Hematopoietic multipotent progenitor cell treated with erythropoietin and hydrocortisone succinate and interleukin-3 and kit ligand, for 6 days (in vitro differentiated cells): ENCODE data around the gene GRPEL1.
A peak's percentile ranks its signal among the peaks of the same experiment; 100 is the strongest.
"Not testable (repeated sequence)": the region's sequence is repeated elsewhere in the genome, so short reads cannot be mapped to it uniquely, and the experiment has no call there.

Experiments used
- DNase-seq: peaks from one replicate; pipeline ENCODE4 v3.0.0-alpha.2; 2015

GRPEL1 gene

DNA sequence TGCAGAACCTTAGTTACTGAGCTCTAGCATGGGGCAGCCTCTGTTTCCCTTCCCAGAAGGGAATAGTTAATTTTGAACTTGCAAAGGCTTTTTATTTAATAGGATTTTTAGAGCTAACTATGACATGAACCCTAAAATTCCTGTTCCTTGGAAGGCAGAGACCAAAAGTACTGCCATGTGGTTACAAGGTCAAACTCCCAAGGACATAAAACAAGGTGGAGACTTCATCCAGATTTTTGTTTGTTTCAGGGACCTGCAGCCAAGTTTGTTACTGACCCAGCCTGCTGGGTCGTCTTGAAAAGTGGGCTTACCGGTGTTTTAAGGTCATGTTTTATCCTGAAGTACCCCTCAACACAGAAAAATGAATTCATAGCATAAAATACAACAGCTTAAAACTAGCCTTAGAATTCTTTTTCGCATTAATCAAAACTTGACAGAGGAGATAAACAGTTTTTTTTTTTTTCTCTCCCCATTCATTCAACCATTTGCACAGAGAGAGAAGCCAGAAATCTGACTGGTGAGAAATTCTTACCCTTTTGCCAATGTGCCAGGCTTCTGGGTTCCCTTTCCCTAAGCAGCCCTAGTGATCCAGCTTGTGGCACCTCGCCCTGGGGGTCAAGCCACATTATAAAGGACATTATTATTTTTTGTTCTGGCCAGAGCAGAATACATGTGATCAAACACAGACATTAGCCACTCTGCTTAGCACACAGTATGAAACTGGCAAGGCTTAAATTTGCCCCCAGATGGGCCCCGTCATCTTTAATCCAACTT, 21.5 kb upstream of the GRPEL1 start:
- no peak for DNase-seq

DNA sequence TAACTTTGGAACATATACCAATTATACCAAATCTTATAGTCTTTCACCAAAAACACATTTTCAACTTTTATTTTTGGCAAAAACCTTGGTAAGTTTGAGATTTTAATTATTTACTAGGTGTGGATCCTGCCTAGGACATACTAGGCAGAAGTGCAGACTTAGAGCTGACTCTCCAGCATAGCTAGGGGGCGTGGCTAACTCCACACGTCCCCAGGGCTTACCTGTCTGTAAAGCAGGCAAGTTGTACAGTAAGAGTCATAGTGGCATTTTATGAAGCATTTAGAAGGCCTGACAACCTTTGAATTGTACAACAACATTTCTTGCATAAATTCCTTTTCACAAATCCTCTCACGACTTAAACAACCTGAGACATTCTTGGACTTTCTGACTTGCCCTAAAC, 19.2 kb upstream of the GRPEL1 start:
- DNase-seq = no peak

DNA sequence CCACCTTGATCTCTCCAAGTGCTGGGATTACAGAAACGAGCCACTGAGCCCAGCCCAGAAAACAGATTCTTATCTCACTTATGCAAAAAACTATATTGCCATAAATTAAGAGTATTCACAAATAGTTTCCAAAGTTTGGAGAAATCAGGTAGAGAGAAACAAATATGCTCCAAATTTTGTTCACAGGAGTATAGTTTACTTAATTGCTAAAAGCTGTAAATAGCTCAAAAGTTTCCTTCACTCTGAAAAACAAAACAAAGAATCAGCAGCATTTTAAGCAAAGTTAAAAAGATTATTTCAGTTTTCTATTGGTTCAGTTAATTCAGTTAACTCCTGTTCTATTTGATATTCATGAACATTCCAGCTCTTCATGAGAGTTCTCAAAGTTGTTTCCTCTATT, 18.5 kb upstream of the GRPEL1 start:
- DNase-seq = no peak

DNA sequence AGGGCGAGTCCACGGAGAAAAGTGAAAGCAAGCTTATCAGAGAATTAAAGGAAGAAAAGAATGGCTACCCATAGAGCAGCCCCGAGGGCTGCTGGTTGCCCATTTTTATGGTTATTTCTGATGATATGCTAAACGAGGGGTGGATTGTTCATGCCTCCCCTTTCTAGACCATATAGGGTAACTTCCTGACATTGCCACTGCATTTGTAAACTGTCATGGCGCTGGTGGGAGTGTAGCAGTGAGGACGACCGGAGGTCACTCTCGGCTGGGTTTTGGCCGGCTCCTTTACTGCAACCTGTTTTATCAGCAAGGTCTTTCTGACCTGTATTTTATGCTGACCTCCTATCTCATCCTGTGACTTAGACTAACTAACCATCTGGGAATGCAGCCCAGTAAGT, 16.7 kb upstream of the GRPEL1 start:
- DNase-seq = not testable (repeated sequence)

DNA sequence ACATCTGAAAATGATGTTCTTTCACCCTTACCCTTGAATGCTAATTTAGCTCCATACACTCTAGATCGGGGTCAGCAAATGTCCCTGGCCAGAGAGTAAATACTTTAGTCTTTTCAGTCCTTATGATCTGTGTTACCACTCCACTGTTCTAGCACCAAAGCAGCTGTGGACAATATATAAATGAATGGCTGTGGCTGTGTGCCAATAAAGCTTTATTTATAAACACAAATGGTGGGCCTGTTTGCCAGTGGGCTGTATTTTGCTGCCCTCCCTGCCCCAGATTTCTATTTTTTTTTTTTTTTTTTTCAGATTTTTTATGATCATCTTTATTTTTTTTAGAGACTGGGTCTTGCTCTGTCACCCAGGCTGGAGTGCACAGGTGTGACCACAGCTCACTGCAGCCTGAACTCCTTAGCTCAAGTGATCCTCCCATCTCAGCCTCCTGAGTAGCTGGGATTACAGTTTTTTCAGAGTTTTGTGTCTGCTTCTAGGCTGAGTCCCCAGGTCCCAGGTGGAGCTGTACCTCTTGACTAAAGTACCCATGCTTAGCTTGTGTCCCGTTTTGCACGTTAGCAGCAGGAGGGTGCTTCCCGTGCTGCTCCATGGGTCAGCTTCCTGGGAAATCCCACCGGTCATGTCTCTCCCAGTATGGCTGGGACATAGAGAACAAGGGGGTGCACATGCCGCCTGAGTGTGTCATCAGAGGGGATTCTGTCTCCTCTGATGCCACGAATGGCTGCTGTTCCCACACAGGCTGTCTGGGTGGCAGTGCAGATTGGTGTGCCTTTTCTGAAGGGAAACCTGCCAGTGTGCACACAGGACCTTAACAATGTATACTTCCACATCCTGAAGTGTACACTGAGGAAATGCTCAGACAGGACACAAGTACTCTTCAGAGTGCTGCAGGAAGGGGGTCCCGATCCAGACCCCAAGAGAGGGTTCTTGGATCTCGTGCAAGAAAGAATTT, 16.0 kb upstream of the GRPEL1 start:
- no peak for DNase-seq

DNA sequence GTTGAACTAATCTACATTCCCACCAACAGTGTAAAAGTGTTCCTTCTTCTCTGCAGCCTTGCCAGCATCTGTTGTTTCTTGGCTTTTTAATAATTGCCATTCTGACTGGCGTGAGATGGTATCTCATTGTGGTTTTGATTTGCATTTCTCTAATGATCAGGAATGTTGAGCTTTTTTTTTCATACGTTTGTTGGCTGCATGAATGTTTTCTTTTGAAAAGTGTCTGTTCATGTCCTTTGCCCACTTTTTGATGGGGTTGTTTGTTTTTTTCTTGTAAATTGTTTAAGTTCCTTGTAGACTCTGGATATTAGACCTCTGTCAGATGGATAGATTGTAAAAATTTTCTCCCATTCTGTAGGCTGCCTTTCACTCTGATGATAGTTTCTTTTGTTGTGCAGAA, 12.0 kb upstream of the GRPEL1 start:
- DNase-seq = not testable (repeated sequence)

DNA sequence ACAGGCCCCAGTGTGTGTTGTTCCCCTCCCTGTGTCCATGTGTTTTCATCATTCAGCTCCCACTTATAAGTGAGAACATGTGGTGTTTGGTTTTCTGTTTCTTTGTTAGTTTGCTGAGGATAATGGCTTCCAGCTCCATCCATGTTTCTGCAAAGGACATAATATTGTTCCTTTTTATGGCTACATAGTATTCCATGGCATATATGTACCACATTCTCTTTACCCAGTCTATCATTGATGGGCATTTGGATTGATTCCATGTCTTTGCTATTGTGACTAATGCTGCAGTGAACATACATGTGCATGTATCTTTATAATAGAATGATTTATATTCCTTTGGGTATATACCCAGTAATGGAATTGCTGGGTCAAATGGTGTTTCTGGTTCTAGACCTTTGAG, 11.6 kb upstream of the GRPEL1 start:
- not testable (repeated sequence) for DNase-seq

DNA sequence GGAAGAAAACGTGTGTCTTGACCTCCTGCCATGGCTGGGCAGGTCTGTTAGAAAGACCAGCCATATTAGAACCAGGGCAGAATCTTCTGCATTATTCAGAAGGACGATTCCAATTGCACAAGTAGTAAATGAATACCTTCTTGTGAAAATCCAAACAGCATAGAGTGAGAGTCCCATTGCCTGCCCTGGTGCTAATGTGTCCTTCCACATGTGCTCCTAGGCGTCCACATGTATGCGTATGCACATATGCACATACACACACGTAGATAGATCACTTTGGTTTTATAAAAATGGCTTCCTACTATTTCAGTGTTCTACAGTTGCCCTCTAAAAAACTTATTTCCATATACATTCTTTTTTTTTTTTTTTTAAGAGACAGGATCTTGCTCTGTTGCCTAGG, 10.2 kb upstream of the GRPEL1 start:
- no peak for DNase-seq

DNA sequence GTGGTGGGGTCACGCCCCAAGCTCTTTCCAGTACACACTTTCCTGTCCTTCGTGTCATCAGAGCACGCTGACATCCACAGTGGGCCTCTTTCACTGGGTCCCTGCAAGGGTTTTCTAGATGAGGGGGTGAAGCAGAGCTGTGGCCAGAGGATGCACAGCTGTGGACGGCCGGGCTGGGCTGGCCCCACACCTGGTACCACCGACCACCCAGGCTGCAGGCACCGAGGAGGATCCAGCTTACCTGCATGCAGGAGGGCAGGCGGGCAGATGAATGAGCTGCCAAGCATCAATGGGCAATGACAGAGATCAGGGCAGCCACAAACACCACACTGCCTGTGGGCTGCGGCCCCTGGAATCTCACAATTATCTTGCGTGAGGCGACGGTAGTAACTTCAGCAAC, 9.5 kb upstream of the GRPEL1 start:
- no peak for DNase-seq

DNA sequence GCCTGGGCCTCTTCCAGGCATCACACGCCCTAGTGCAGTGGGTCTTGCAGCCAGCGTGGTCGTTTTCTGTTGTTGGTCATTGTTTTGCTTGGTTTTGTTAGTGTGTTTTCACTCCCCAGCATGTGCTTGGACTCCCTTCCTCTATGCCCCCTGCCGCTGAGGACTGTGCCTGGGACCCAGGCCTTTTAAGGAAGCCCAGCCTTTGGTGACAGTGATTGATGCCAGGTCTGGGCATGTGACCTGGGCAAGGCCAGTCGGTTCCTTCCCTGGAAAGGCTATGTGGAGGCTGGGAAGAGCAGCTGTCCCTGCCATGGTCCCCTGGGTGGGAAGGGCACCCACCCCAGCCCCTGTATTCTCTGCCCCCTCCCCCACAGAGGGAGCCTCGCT, 8.8 kb upstream of the GRPEL1 start:
- DNase-seq = no peak

DNA sequence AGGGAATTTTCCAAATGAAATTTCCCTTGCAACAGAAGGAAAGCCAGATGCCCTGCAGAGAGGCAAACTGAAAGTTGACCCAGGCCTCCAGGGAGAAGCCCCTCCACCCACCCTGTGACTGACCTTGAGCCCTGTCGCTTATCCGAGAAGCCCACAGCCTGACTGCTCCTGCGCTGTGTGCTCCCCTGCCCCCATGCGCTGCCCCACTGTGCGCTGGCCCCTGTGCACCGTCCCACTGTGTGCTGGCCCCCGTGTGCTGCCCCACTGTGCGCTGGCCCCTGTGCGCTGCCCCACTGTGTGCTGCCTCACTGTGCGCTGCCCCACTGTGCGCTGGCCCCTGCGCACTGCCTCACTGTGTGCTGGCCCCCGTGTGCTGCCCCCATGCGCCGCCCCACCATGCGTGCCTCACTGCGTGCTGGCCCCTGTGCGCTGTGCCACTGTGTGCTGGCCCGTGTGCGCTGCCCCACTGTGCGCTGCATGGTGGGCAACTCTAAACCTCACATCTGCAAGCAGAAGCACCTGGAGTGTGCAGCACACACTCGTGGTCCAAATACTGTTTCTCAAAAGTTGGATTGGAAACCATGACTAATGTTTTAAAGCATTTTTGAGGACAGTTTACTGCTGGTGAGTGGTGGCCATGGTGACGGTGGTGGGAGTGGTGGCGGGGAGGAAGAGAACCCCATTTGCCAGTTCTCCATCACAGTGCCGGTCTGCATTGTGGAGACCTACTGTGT, 8.3 kb upstream of the GRPEL1 start:
- DNase-seq = no peak

DNA sequence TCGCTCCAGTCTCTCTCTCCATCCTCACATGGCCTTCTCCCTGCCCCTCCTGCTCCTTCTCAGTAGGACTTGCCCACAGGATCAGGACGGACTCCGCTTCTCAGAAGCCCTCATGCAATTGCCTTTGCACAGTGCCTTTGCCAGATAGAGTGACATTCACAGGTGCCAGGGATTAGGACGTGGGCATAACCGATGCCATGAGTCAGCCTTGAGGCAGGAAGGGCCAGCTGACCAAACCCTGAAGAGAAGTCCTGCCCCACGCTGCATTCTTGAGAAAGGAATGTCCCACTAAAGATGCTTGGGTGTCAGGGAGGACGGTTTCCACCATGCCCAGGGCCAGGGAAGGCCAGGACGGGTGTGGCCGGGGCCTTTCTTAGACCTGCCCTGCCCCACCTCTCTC, 6.6 kb upstream of the GRPEL1 start:
- DNase-seq = no peak

DNA sequence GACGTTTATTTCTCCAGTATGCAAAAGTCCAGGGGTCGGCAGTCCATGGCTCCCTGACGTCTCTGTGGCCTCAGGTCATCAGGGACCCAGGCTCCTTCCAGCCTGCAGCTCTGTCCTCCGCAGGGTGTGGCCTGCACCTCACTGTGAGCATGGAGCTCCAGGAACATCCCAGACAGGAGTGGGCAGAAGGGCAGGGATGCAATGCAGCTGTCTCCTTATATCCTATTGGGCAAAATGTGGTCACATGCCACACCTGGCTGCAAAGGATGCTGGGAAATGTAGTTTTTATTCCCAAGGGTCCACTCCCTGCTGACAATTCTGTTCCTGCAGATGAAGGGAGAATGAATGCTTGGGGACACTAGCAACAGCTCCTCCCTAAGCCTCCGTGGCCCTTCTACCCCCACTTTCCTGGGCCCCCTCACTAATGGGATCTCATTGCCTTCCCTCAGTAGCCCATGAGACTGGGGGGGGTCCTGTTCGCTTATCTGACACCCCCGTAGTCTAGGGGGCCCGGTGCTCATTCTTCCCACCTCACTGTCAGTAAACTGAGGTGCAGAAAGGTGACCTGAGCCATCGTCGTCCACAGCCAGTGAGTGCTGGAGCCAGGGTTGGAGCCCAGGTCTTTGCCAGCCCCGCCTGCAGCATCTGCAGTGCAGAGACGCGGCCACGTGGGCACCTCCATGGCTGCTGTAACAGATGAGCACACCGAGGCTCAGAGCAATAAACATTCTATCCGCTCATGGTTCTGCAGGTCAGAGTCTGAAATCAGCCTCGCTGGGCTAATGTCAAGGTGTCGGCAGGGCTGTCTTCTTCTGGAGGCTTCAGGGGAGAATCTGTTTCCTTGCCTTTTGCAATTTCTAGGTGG, 5.9 kb upstream of the GRPEL1 start:
- DNase-seq = peak; percentile 75

DNA sequence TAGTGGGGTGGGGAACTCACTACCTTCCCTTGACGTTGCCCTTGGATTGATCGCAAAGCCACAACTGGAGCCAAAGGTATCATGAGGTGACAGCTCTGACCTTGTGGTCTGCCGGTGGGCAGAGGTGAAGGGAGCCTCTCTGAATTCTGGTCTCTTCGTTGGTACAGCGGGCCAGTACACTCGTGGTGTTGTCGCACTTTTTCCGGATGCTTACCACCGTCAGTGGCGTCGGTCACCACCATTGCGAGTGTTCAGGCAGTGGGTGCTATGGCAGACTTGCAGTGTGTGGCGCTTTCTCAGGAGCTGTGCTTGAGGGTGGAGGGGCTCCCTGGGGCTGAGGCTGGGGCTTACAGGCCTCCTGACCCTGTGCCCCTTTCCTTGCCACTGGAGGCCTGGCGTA, 5.2 kb upstream of the GRPEL1 start:
- DNase-seq = no peak

DNA sequence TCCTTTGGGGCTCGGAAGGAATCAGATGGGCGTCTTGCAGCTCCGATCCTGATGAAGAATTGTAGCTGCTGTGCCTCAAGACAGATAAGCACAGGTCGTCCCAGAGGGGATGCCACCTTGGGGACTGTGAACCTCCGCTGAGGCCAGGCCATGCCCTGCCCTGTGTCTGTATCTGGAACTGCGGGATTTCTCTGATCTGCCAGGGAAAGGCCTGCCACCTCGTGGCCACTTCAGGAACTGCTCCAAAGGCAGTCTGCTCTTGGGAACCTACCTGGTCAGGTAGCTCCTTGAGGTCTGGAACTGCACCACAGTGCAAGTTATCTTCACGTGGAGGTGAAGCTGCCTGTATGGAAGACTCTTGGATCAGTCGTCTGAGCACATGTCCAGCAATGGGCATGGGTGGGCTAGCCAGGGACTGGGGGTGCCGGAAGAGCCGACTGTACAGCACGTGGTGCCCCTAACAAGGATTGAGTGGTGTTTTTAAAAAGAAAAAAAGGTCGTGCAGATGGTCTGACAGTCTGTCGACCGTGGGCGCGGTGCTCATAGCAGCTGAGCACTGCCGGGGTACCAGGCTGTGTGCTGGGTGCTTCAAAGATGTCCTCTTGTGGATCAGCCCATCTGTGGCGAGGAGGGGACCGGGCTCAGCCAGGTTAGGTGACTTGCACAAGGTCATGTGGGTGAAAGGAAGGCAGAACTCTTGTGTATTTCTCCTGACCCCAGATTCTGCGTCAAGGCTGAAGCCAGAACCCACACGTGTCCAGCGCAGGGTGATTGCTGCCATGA, 3.1 kb upstream of the GRPEL1 start:
- peak; percentile 93 for DNase-seq

DNA sequence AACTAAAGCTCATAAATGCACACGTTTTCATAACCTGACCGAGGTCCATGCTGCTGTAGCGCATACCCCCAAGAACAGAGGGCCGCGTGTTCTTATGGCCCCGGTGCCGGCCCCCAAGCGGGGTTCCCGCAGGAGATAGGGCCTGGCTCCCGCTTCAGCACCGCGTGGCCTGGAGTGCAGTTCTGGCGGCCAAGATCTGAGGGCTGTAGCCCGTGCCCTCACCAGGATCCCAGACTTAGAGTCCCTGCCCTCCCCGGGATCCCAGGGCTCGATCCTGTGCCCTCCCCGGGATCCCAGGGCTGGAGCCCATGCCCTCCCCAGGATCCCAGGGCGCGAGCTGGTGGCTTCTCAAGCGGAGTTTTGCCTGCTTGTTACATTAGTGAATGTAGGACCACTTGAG, 1.0 kb upstream of the GRPEL1 start:
- peak; percentile 58 for DNase-seq

DNA sequence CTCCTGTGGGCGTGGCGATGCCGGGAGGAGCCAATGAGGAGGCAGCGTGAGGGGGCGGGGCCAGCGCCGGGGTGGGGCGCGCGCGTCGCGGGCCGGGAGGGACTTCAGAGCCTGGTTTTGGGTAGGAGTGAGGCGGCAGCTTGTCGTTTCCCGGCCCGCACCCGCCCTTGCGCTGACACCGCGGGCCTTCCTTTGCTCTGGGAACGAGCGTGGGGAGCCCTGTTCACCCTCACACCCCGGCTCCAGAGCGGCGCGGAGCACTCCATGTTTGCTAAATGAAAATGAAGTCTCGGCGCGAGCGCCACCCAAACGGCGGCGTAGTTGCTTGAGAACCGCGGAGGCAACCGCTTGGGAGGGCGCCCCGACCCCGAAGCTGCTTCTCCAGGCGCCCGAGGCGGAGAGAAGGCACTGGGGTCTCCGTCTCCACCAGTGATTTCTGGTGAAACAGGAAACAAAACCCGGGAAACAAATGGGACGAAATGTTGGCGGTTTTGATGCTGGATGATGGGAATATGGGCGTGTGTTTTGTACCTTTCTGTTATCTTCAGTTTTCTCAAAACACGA, 497 bp upstream of the GRPEL1 start:
- DNase-seq = no peak

DNA sequence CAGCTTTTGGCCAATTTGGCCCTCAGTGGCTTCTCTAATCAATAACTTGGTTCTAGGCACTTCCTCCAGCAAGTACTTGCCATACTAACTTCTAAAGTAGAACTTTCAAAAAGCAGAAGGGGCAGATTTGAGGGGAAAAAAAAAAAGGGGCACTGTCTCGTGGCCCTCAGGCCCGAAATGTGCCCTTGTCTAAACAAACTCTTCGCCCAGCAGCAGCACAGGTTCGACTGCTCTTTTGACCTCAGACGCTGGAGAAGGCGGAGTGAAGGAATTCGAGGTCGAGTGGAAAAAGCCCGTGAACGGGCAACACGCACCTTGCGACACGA, 775 bp downstream of the GRPEL1 start:
- DNase-seq = no peak

DNA sequence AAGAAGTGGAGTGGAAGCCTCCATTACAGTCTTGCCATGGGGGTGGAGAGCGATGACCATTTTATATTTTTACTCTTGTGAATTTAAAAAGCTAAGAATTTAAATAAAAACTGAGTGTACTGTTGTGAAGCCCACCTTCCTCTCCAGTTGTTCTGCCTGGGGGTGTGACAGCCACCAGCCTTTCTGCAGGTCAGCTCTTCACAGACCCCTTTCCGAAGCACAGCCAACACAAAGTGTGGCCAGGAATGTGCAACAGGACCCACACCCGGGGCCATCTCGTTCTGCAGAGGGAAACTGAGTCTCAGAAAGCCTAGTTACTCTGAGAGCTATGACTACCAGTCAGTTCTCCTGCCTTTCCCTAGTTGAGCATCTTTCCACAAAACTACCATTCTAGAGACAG, 1.4 kb downstream of the GRPEL1 start:
- DNase-seq = no peak

DNA sequence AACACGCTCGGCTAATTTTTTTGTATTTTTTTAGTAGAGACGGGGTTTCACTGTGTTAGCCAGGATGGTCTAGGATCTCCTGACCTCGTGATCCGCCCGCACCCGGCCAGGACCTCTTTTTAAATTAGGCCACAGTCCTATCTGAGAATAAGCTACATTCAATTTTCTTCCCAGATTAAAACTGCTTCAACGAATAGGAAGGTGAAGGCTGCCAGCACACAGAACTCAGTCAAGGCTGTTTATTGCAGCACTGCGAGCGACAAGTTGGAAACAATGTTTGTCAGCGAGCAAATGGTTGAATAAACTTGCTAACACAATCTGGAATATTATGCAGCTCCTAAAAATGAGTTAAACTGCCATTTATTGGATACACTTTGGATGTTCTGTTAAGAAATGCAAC, 1.9 kb downstream of the GRPEL1 start:
- DNase-seq = no peak

DNA sequence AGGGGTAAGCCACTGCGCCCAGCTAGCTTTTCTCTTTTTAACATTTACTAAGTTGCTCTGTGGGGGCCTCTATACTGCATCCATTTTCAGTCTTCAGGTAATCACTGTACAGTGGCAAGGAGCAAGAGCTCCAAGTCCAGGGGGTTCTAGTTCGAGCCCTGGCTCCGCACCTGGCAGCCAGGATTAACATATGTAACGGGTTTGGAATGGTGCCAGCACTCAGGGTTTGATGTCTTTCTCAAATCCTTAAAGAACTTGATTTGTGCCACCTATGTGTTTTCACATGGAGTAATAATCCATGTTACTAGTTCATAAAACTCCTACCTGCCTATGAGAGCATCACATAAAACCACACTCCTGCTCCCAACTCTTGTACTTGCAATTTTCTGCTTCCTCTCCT, 4.5 kb downstream of the GRPEL1 start:
- DNase-seq = no peak

DNA sequence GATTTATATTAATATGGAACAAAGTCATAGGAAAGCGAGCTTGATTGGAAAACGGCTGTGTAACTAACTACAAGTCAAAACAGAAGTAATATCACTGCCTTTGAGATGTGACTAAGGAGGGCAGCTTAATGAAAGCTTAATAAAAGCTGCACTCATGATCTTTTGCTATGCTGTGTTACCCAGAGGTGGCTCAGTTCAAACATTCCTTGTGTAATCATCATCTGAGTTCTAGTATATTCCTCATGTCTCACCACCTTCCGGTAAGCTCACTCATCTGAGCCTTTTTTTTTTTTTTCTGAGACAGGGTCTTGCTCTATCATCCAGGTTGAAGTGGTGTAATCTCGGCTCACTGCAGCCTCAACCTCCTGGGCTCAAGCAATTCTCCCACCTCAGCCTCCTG, 5.0 kb downstream of the GRPEL1 start:
- DNase-seq = no peak
